OCI-LY7 (cell line): Measurements from ENCODE around the gene GGNBP2. TPM values are rescaled to one million over a fixed set of nuclear protein-coding genes. Genes with fewer than 3 reads are reported as not detected.

Source experiments
- BruUV-seq: library from RNA; stranded (reverse); fragments of 400-500 nt; replicated peaks from 2 replicates; lab custom pipeline; 2021; lab: Mats Ljungman, UMichigan
- CTCF ChIA-PET: fragments of 300-600 bp; sonication (Branson Sonifier 250); formaldehyde crosslinking; loops from one replicate; lab custom pipeline; 2022; ENCODE audit warnings: antibody characterized with exemption; ENCODE audit not compliant: unreplicated experiment; lab: Charles Lee
- POLR2A ChIA-PET: fragments of 300-600 bp; sonication (Branson Sonifier 250); formaldehyde crosslinking; loops from one replicate; lab custom pipeline; 2022; ENCODE audit warnings: antibody characterized with exemption; lab: Charles Lee
- DNase-seq: peaks from one replicate; pipeline ENCODE4 v3.0.0-alpha.2; 2015; ENCODE audit warnings: low spot score
- H2AFZ ChIP-seq: fragments of 200-600 bp; sonication (generic), shearing (Covaris generic); 2 replicates; pipeline ENCODE4 v1.6.1; 2014; ENCODE audit warnings: mild to moderate bottlenecking, antibody characterized with exemption, low read length, moderate library complexity
- H3K27ac ChIP-seq: fragments of 200-600 bp; sonication (generic); 2 replicates; pipeline ENCODE4 v1.5.1; 2014; ENCODE audit warnings: mixed run types, low read depth, mild to moderate bottlenecking, moderate library complexity, low read length, inconsistent platforms; ENCODE audit not compliant: poor library complexity, severe bottlenecking
- H3K36me3 ChIP-seq: fragments of 200-600 bp; sonication (generic); 2 replicates; pipeline ENCODE4 v1.6.1; 2014; ENCODE audit warnings: mild to moderate bottlenecking, antibody characterized with exemption, low read length, moderate library complexity, mixed read lengths; ENCODE audit not compliant: insufficient read depth
- H3K4me1 ChIP-seq: fragments of 200-600 bp; sonication (generic); 2 replicates; pipeline ENCODE4 v1.5.1; 2014; ENCODE audit warnings: mild to moderate bottlenecking, low read length; ENCODE audit not compliant: insufficient read depth, poor library complexity, severe bottlenecking
- H3K4me2 ChIP-seq: fragments of 200-600 bp; sonication (generic); 2 replicates; pipeline ENCODE4 v1.6.1; 2014; ENCODE audit warnings: mild to moderate bottlenecking, low read length
- H3K4me3 ChIP-seq: fragments of 200-600 bp; sonication (generic); 2 replicates; pipeline ENCODE4 v1.5.1; 2014; ENCODE audit warnings: mild to moderate bottlenecking, low read depth, low read length; ENCODE audit not compliant: poor library complexity, severe bottlenecking
- H3K79me2 ChIP-seq: fragments of 200-600 bp; sonication (generic); 2 replicates; pipeline ENCODE4 v1.6.1; 2016; ENCODE audit warnings: low read depth, mild to moderate bottlenecking, low read length, moderate library complexity, mixed read lengths; ENCODE audit not compliant: insufficient read depth
- H3K9me2 ChIP-seq: fragments of 200-600 bp; sonication (generic); 2 replicates; pipeline ENCODE4 v1.6.1; 2016; ENCODE audit warnings: mild to moderate bottlenecking, low read length, mixed read lengths; ENCODE audit not compliant: insufficient read depth
- H3K9me3 ChIP-seq: fragments of 200-600 bp; sonication (generic); 2 replicates; pipeline ENCODE4 v1.6.1; 2014; ENCODE audit warnings: mild to moderate bottlenecking, mixed run types, low read length, mixed read lengths
- H4K20me1 ChIP-seq: fragments of 200-600 bp; sonication (generic); 2 replicates; pipeline ENCODE4 v1.6.1; 2014; ENCODE audit warnings: mild to moderate bottlenecking, antibody characterized with exemption, low read length, moderate library complexity, mixed read lengths; ENCODE audit not compliant: insufficient read depth
- CTCF ChIP-seq: fragments of 200-600 bp; sonication (generic); conservative IDR thresholded peaks from 2 replicates; pipeline ENCODE4 v1.5.1; 2014; ENCODE audit warnings: mild to moderate bottlenecking, antibody characterized with exemption, low read length, moderate library complexity, mixed read lengths
- EZH2phosphoT487 ChIP-seq: fragments of 200-600 bp; sonication (generic); IDR thresholded peaks from 2 replicates; pipeline ENCODE4 v1.6.1; 2018; ENCODE audit warnings: low read depth, borderline replicate concordance, mild to moderate bottlenecking, mixed run types, antibody characterized with exemption, low read length, moderate library complexity, mixed read lengths
- intact Hi-C: fragments of 100-400 bp; cut with micrococcal nuclease; formaldehyde crosslinking; loops from one replicate; pipeline ENCODE4 v1.10.0; 2022; ENCODE audit not compliant: unreplicated experiment
- total RNA-seq, 2 experiments: library from RNA; depleted of rRNA in 1 of 2; stranded (reverse); fragments of >200 nt in 1 of 2; shearing (Covaris generic) in 1 of 2; gene quantifications; 2 replicates each; pipeline ENCODE4 v1.2.3, GENCODE V29; 2014 to 2022

GGNBP2 gene
- total RNA-seq, 2 experiments from 2014 or later = 66.5 to 115 TPM

- no peak overlapping the region for H2AFZ ChIP-seq
- no peaks in the 10 kb centered on the region for H3K9me2 ChIP-seq
- DNase-seq = no peak
- POLR2A ChIA-PET = no interaction called here
- H3K4me1 ChIP-seq = no peaks in the 10 kb centered on the region
- H3K4me3 ChIP-seq = no peak overlapping the region
- TF ChIP-seq CTCF (no peak), EZH2phosphoT487 (no peak)
- H4K20me1 ChIP-seq = no peaks in the 10 kb centered on the region
- H3K27ac ChIP-seq = no peak overlapping the region
- H3K36me3 ChIP-seq = peaks cover 91% of the 10 kb centered on the region
- BruUV-seq = no TSS peak
- CTCF ChIA-PET = no interaction called here
- no peaks in the 10 kb centered on the region for H3K9me3 ChIP-seq
- intact Hi-C loops = no loop called here
- no peak overlapping the region for H3K4me2 ChIP-seq
- H3K79me2 ChIP-seq = no peaks in the 10 kb centered on the region
These were observed 42.8 kb upstream of the GGNBP2 start for GRCh38 chr17:36501963-36502362.

- no peak for DNase-seq
- Histone ChIP-seq H3K4me2 (no peak overlapping the region), H3K9me2 (no peaks in the 10 kb centered on the region), H3K4me1 (no peaks in the 10 kb centered on the region), H3K36me3 (peaks cover 92% of the 10 kb centered on the region), H4K20me1 (no peaks in the 10 kb centered on the region), H3K4me3 (no peak overlapping the region), H3K79me2 (no peaks in the 10 kb centered on the region), H2AFZ (no peak overlapping the region), H3K9me3 (no peaks in the 10 kb centered on the region), H3K27ac (no peak overlapping the region)
- ChIA-PET POLR2A (no interaction called here), CTCF (no interaction called here)
- no TSS peak for BruUV-seq
- no peak for TF ChIP-seq EZH2phosphoT487
- no peak for TF ChIP-seq CTCF
- intact Hi-C loops = no loop called here
These were observed 41.1 kb upstream of the GGNBP2 start for GRCh38 chr17:36503456-36504155.

- H3K36me3 ChIP-seq = peaks cover 92% of the 10 kb centered on the region
- DNase-seq = no peak
- no peak overlapping the region for H3K27ac ChIP-seq
- ChIA-PET CTCF (no interaction called here), POLR2A (no interaction called here)
- no peak for TF ChIP-seq CTCF
- no peak for TF ChIP-seq EZH2phosphoT487
- intact Hi-C loops = no loop called here
- H4K20me1 ChIP-seq = no peaks in the 10 kb centered on the region
- BruUV-seq = no TSS peak
- no peak overlapping the region for H3K4me2 ChIP-seq
- no peaks in the 10 kb centered on the region for H3K9me2 ChIP-seq
- no peak overlapping the region for H2AFZ ChIP-seq
- H3K9me3 ChIP-seq = no peaks in the 10 kb centered on the region
- no peaks in the 10 kb centered on the region for H3K79me2 ChIP-seq
- H3K4me1 ChIP-seq = no peaks in the 10 kb centered on the region
- H3K4me3 ChIP-seq = no peak overlapping the region
These were observed 40.6 kb upstream of the GGNBP2 start for GRCh38 chr17:36504156-36504545.
